ENCODE data around the gene CCNJ. TPM values are rescaled to one million over a fixed set of nuclear protein-coding genes. Genes with fewer than 3 reads are reported as not detected.

The CCNJ gene
- total RNA-seq, 1 donor from 2014 or later: 10.6 TPM

DNA sequence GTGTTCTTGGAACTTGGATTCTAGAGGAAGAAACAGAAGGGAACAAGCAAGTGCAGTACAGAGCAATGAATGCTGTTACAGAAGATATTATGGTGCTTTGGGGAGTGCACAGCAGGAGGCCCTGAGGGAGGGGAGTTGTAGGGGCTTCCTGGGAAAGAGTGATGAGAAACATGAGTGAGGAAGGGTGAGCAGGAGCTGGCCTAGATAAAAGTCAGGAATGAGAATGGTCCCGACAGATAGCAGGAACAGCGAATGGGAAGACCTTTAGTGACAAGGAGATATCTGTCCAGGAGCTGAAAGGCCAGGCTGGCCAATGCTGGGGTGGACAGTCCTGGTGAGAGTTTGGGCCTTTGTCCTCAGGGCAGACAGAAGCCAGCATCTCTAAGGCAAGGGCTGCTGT, 20.6 kb upstream of the CCNJ start:
- DNase-seq (ENCODE audit: low read depth): no peak
- TF ChIP-seq, protein P1, sequence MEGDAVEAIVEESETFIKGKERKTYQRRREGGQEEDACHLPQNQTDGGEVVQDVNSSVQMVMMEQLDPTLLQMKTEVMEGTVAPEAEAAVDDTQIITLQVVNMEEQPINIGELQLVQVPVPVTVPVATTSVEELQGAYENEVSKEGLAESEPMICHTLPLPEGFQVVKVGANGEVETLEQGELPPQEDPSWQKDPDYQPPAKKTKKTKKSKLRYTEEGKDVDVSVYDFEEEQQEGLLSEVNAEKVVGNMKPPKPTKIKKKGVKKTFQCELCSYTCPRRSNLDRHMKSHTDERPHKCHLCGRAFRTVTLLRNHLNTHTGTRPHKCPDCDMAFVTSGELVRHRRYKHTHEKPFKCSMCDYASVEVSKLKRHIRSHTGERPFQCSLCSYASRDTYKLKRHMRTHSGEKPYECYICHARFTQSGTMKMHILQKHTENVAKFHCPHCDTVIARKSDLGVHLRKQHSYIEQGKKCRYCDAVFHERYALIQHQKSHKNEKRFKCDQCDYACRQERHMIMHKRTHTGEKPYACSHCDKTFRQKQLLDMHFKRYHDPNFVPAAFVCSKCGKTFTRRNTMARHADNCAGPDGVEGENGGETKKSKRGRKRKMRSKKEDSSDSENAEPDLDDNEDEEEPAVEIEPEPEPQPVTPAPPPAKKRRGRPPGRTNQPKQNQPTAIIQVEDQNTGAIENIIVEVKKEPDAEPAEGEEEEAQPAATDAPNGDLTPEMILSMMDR (conservative IDR thresholded peaks at IDR 0.05; ENCODE audit: low read depth, low read length): no peak
- H3K4me3 ChIP-seq (ENCODE audit: low read depth, low read length): no peak overlapping the region

DNA sequence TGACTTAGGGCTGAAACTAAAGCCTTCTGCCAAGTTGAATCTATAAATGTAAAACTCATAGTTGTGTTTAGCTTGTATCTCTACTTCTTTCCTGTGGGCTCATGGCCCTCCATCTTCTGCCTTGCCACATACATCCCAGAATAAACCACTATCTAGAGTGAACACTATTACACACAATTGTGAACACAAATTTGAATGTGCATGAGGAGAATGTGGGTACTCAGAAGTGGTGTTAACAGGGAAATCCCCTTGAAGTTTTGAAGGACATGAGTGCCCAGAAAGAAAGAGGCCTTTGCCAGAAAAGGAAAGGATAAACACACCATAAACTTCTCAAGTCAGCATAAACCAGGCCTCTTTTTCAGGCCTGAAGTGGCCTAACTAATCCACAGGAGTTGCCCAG, 20.2 kb upstream of the CCNJ start:
- no peak for DNase-seq (ENCODE audit: low read depth)
- TF ChIP-seq, protein P1 (conservative IDR thresholded peaks at IDR 0.05; ENCODE audit: low read depth, low read length): no peak
- H3K4me3 ChIP-seq (ENCODE audit: low read depth, low read length): no peak overlapping the region

DNA sequence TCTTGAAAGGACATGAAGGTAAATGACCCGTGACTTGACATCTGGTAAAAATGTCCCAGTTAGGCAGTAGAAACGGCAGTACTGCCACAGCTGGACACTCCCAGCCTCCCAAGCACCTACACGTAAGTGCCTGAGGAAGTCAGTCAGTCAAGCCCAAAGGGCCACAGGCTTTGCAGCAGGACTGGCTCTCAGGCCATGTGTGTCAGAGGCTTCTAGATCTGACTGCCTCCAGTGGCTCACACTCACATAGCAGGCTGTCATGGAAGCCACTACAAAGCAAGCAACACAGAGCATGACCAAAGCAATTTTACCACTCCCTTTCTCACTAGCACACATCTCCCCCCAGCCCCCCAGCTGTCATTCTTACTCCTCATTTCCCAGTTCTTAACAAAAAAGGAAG, 17.8 kb upstream of the CCNJ start:
- TF ChIP-seq, protein P1 (conservative IDR thresholded peaks at IDR 0.05; ENCODE audit: low read depth, low read length): peak; percentile 46
- no peak overlapping the region for H3K4me3 ChIP-seq (ENCODE audit: low read depth, low read length)
- DNase-seq (ENCODE audit: low read depth): no peak

DNA sequence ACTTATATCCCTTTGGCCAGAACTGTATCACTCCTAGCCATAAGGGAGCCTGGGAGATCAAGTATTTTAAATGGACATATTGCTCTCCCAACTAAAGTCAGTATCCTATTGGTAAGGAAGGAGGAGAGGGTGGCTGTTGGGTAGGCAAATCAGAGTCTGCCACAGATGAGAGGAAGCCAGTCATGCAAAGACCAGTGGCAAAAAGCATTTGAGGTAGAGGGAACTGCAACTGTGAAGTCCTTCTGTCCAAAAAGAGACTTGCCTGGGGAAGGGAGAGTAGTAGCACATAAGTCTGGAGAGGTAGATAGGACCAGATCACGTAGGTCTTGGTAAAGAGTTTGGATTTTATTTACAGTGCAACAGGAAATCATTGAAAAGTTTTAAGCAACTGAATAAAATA, 8.8 kb upstream of the CCNJ start:
- H3K4me3 ChIP-seq (ENCODE audit: low read depth, low read length): no peak overlapping the region
- TF ChIP-seq, protein P1 (conservative IDR thresholded peaks at IDR 0.05; ENCODE audit: low read depth, low read length): no peak
- no peak for DNase-seq (ENCODE audit: low read depth)

DNA sequence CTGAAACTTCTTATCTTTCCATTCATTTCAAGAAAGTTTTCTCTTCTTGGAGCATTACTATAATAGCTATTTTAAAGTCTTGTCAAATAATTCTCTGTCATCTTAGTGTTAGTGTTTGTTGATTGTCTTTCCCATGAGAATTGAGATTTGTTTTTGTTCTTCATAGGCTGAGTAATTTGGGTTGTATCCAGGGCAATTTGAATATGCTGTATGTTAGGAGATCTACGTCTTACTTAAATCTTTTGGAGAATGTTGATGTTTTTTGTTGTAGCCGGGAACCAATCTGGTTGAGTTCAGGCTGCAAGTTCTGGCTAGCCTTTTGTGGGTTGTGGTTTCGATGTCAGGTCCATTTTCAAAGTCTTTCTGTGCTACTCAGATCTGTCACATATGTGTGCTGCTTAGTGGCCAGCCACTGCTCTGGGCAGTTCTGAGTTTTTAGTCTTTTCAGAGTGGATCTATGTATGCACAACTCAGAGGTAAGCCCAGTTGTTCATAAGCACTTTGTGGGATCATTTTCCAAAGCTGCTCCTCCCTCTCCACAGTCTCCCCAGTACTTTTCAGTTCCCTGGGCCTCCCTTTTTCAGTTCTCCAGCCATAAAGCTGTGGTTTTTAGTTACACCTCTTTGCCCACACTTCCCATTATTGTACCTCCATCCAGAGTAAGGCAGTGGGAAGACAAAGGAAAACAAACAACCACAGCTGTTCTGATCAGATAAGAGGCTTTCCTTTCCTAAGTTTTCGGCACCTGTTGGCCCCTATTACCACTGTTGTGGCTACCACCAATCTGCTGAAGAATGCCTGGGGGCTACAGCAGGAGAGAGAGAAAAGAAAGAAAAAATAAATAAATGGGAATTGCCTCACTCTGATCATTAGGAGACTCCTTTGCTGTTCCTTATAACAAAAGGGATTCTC, 4.7 kb upstream of the CCNJ start:
- no peak overlapping the region for H3K4me3 ChIP-seq (ENCODE audit: low read depth, low read length)
- no peak for DNase-seq (ENCODE audit: low read depth)
- TF ChIP-seq, protein P1 (conservative IDR thresholded peaks at IDR 0.05; ENCODE audit: low read depth, low read length): no peak

DNA sequence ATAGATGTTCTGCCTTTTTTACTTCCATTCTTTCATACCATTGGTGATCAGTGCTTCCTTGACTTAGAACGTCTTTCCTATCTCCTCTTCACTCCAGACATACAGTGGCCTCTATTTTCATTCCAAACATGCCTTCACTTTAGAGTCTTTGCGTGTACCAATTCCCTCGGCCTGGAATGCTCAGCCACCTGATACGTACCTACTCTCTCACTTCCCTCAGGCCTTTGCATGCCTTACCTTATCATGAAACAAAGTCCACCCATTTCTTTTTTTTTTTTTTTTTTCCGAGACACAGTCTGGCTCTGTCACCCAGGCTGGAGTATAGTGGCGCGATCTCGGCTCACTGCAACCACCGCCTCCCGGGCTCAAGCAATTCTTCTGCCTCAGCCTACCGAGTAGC, 2.2 kb upstream of the CCNJ start:
- no peak overlapping the region for H3K4me3 ChIP-seq (ENCODE audit: low read depth, low read length)
- no peak for DNase-seq (ENCODE audit: low read depth)
- TF ChIP-seq, protein P1 (conservative IDR thresholded peaks at IDR 0.05; ENCODE audit: low read depth, low read length): no peak
